Activated T-cell treated with anti-CD3 and anti-CD28 coated beads, Interleukin-2, amount 50 U/mL, for 72 hours (primary cell): ENCODE data around the gene TKFC. TPM values are rescaled to one million over a fixed set of nuclear protein-coding genes. Genes with fewer than 3 reads are reported as not detected.

Experiments used
- ATAC-seq, 2 donors: fragments of 150-1000 bp; cut with Tn5 transposase; replicated peaks in 1 of 2; 2 replicates each; pipeline ENCODE4 v1.10.0; 2021; ENCODE audit warnings: moderate library complexity in 2 of 2, mild to moderate bottlenecking in 1 of 2
- DNase-seq, 2 donors: peaks; one replicate each; pipeline ENCODE4 v3.0.0; 2021 to 2022; ENCODE audit warnings: mixed read lengths in 1 of 2
- H3K27ac Mint-ChIP-seq: one replicate; pipeline ENCODE4 v1.8.0; 2022; ENCODE audit warnings: mild to moderate bottlenecking, moderate library complexity, mixed read lengths
- H3K27me3 Mint-ChIP-seq: one replicate; pipeline ENCODE4 v1.8.0; 2022; ENCODE audit warnings: low read depth, mixed read lengths
- H3K36me3 Mint-ChIP-seq, 2 donors: one replicate each; pipeline ENCODE4 v1.8.0; 2022; ENCODE audit warnings: mixed read lengths in 2 of 2, mild to moderate bottlenecking in 1 of 2; ENCODE audit not compliant: insufficient read depth in 2 of 2
- H3K4me1 Mint-ChIP-seq: one replicate; pipeline ENCODE4 v1.8.0; 2022; ENCODE audit warnings: low read depth, mixed read lengths
- H3K4me3 Mint-ChIP-seq, 2 donors: one replicate each; pipeline ENCODE4 v1.8.0; 2022; ENCODE audit warnings: mild to moderate bottlenecking in 2 of 2, mixed read lengths in 2 of 2, moderate library complexity in 2 of 2
- H3K9me3 Mint-ChIP-seq, 2 donors: one replicate each; pipeline ENCODE4 v1.8.0; 2022; ENCODE audit warnings: mixed read lengths in 2 of 2
- total RNA-seq, 2 donors: library from RNA; stranded (reverse); gene quantifications; one replicate each; pipeline ENCODE4 v1.2.3, GENCODE V29; 2022

The TKFC gene
- total RNA-seq, 2 donors from 2014 or later, result 71.0 to 74.0 TPM

GRCh38 chr11:61357233-61357893 lies 24.3 kb downstream of the TKFC start:
- H3K27ac Mint-ChIP-seq, result peak overlapping the region; percentile 80
- H3K4me1 Mint-ChIP-seq, result peaks cover 39% of the 10 kb centered on the region
- H3K27me3 Mint-ChIP-seq, result no peaks in the 10 kb centered on the region
- DNase-seq, result no peak
- ATAC-seq, result no peak
- H3K9me3 Mint-ChIP-seq, result no peaks in the 10 kb centered on the region
- peaks cover 5 to 13% of the 10 kb centered on the region in 2 donors for H3K36me3 Mint-ChIP-seq
- no peak overlapping the region for H3K4me3 Mint-ChIP-seq

GRCh38 chr11:61357894-61358239 lies 24.8 kb downstream of the TKFC start:
- DNase-seq (no peak), ATAC-seq (no peak)
- no peak overlapping the region for H3K4me3 Mint-ChIP-seq
- H3K9me3 Mint-ChIP-seq, result no peaks in the 10 kb centered on the region
- no peaks in the 10 kb centered on the region for H3K27me3 Mint-ChIP-seq
- peaks cover 2 to 12% of the 10 kb centered on the region in 2 donors for H3K36me3 Mint-ChIP-seq
- no peak overlapping the region for H3K27ac Mint-ChIP-seq
- H3K4me1 Mint-ChIP-seq, result peaks cover 44% of the 10 kb centered on the region

DNA sequence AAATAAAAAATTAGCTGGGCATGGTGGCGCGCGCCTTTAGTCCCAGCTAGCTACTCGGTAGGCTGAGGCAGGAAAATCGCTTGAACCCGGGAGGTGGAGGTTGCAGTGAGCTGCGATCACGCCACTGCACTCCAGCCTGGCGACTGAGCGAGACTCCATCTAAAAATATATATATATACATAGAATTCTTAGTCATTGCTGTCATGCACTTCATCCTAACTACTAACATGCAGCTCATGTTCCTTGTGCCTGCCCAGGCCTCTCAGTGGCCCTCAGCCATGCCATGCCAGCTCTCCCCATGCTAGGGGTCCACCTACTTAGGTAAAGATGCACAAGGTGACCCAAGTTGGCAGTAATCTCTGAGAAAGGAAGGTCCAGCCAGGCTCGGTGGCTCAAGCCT lies 25.5 kb downstream of the TKFC start:
- H3K27ac Mint-ChIP-seq, result no peak overlapping the region

DNA sequence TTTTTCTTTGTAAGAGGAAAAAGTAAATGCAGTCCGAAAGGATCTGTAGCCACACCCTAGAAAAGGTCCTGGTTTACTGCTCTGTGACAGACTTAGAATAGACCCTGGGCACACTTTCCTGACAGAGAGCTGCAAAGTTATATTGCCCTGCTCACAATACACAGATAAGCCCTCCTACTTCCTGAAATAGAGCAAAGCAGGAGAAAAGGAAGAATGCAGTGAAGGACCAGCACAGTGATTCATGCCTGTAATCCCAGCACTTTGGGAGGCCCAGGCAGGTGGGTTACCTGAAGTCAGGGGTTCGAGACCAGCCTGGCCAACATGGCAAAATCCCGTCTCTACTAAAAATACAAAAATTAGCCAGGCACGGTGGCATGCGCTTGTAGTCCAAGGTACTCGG lies 26.5 kb downstream of the TKFC start:
- DNase-seq (no peak), ATAC-seq (no peak)
- Mint-ChIP-seq H3K4me1 (peaks cover 55% of the 10 kb centered on the region), H3K4me3 (peak overlapping the region; percentile 39 to 97), H3K9me3 (no peaks in the 10 kb centered on the region), H3K27me3 (no peaks in the 10 kb centered on the region), H3K27ac (no peak overlapping the region), H3K36me3 (peaks cover 2 to 6% of the 10 kb centered on the region in 2 donors)

More for the DNA sequence above, 25.5 kb downstream of the TKFC start:
- DNase-seq (no peak), ATAC-seq (no peak)
- Mint-ChIP-seq H3K4me1 (peaks cover 51% of the 10 kb centered on the region), H3K27me3 (no peaks in the 10 kb centered on the region), H3K4me3 (no peak overlapping the region), H3K9me3 (no peaks in the 10 kb centered on the region), H3K36me3 (peaks cover 2 to 6% of the 10 kb centered on the region in 2 donors)

DNA sequence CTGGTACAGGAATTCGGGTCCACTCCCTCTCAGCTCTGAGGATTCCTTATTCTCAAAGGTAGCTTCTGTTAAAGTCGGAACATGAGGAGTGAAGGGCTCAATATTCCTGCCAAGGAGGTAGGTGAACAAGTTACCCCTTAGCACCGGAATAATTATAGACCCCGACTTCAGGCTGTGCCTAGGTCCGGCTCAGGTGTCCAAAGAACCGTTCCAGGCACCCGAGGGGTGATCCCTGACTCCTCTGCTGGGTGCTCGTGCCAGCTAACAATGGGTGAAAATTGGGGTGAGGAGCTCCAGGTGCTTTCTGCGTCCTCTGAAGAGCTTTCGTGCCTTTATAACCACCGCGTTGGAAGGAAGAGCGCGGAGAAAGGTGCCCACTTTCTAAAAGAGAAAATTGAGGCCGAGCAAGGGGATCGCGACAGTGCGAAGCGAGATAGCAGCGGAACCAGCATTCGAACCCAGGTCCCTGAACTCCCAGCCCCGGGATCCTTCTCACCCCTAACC lies 28.3 kb downstream of the TKFC start:
- Mint-ChIP-seq H3K9me3 (no peaks in the 10 kb centered on the region), H3K27me3 (no peaks in the 10 kb centered on the region), H3K4me1 (peaks cover 55% of the 10 kb centered on the region), H3K36me3 (peaks cover 2 to 5% of the 10 kb centered on the region in 2 donors), H3K4me3 (peak overlapping the region; percentile 95 to 97), H3K27ac (peak overlapping the region; percentile 97)
- ATAC-seq (peak in 1 of 2 donors; percentile 1), DNase-seq (no peak)

DNA sequence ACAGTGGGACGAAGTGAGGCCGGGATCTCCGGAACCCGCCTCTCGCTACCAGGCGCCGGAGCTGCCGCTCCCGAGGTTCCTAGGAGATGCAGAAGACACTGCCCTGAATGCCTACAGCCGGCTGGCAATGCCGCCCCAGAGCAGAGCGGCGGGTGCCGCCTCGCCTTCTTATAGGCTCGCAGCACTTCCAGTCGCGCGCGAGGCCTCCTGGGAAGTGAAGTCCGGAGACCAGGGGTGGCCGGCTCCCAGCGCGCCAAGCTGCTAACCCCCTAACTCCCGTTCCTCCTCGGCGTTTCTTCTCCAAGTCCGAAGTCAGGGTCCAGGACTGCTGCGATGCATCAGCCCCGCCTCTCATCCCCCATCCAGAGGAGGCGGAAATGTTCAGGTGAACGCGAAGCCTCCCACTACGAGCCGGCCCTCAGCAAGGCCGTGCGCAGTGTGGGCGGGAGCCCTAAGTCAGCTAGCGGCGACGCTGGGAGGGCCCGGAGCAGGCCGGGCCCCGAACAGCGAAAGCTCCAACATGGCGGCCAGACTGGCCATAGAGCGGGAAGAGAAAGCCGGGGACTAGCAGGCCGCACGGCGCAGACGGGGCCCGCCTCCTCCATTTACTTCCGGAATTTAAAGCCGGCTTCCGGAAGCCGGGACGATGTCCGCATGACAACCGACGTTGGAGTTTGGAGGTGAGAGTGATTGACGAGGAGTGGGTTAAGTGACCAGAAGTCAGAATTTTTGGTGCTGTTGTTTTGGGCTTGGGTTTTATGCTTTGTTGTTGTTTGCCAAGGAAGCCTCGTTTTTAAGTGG lies 28.9 kb downstream of the TKFC start, which contains the start of the genes CYB561A3 and TMEM138:
Gene CYB561A3 (minus strand): TSS at position 142 of the 801 bp plus-strand sequence. CDS start 5,169 bp downstream, outside the sequence.
Gene TMEM138 (plus strand): TSS at position 634 of the 801 bp plus-strand sequence. CDS start 2,017 bp downstream, outside the sequence.
- ATAC-seq (peak; percentile 94 to 95), DNase-seq (peak; percentile 93 to 97)
- peaks cover 2 to 11% of the 10 kb centered on the region in 2 donors for H3K36me3 Mint-ChIP-seq
- peak within 1 kb of the TSS; percentile 95 to 97 for H3K4me3 Mint-ChIP-seq
- H3K4me1 Mint-ChIP-seq, result peaks cover 53% of the 10 kb centered on the region
- H3K27me3 Mint-ChIP-seq, result no peaks in the 10 kb centered on the region
- peak within 1 kb of the TSS; percentile 97 for H3K27ac Mint-ChIP-seq
- H3K9me3 Mint-ChIP-seq, result no peaks in the 10 kb centered on the region

DNA sequence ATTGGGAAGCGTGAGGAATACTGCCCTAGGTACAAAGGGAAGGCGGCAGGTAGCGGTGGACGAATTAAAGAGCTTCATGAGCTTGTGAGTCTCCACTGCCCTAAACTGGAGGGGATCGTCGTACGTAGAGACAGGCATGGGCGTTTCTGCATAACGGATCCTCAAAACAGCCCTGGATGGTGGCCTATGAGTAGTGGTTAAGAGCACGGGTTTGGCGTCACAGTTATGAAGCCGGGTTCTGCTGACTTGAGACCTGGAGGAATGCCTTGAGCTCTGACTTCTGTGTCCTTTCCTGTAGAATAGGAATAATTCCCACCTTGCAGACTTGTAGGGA lies 29.5 kb downstream of the TKFC start:
- peak overlapping the region; percentile 97 for H3K27ac Mint-ChIP-seq
- ATAC-seq (peak in 1 of 2 donors; percentile 25), DNase-seq (peak; percentile 33 to 38)
- peaks cover 2 to 12% of the 10 kb centered on the region in 2 donors for H3K36me3 Mint-ChIP-seq
- H3K4me3 Mint-ChIP-seq, result peak overlapping the region; percentile 95 to 97
- peaks cover 47% of the 10 kb centered on the region for H3K4me1 Mint-ChIP-seq
- H3K27me3 Mint-ChIP-seq, result no peaks in the 10 kb centered on the region
- no peaks in the 10 kb centered on the region for H3K9me3 Mint-ChIP-seq

DNA sequence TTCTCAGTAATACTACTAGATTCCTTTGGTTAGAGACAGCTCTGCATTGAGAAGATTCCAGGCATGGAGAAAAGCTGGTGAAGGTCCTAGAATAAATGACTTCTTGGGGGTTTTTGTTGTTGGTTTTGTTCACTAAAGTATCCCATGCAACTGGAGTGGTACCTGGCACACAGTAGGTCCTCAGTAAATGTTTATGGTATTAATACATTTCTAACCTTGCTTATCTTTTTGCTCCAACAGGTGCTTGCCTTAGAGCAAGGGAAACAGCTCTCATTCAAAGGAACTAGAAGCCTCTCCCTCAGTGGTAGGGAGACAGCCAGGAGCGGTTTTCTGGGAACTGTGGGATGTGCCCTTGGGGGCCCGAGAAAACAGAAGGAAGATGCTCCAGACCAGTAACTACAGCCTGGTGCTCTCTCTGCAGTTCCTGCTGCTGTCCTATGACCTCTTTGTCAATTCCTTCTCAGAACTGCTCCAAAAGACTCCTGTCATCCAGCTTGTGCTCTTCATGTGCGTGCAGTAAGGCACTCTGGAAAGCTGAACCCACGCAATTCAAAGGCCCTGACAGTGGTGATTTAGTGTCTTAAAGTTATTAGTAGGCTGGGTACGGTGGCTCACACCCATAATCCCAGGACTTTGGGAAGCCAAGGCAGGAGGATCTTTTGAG lies 31.1 kb downstream of the TKFC start:
- no peak for ATAC-seq
- Mint-ChIP-seq H3K4me1 (peaks cover 47% of the 10 kb centered on the region), H3K27ac (peak overlapping the region; percentile 97), H3K9me3 (no peaks in the 10 kb centered on the region), H3K4me3 (peak overlapping the region; percentile 95 to 97), H3K27me3 (no peaks in the 10 kb centered on the region), H3K36me3 (peaks cover 9 to 18% of the 10 kb centered on the region in 2 donors)
- no peak for DNase-seq

DNA sequence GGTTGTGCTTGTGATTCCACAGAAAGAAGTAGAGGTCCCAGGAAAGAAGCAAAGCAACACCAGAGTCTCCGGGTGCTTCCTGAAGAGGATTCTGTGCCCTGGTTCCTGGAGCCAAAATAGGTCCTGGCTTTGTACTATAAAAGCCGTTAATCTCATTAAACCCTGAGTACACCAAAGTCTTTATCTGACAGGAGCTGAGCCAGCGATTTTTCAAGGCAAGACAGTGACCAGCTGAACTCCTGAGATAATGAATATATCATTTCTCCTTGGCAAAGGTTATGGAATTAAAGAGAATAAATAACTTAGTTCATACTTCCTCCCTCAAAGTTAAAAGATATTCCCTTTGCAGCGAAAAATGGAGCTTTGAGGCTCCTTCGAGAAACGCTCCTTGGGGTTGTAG lies 34.4 kb downstream of the TKFC start:
- H3K4me1 Mint-ChIP-seq, result peaks cover 38% of the 10 kb centered on the region
- no peak overlapping the region for H3K27ac Mint-ChIP-seq
- no peak overlapping the region for H3K4me3 Mint-ChIP-seq
- ATAC-seq, result no peak
- no peaks in the 10 kb centered on the region for H3K9me3 Mint-ChIP-seq
- H3K36me3 Mint-ChIP-seq, result peaks cover 8 to 29% of the 10 kb centered on the region in 2 donors
- no peaks in the 10 kb centered on the region for H3K27me3 Mint-ChIP-seq
- no peak for DNase-seq

DNA sequence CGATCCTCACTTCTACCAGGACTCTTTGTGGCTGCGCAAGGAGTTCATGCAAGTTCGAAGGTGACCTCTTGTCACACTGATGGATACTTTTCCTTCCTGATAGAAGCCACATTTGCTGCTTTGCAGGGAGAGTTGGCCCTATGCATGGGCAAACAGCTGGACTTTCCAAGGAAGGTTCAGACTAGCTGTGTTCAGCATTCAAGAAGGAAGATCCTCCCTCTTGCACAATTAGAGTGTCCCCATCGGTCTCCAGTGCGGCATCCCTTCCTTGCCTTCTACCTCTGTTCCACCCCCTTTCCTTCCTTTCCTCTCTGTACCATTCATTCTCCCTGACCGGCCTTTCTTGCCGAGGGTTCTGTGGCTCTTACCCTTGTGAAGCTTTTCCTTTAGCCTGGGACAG lies 35.6 kb downstream of the TKFC start:
- Mint-ChIP-seq H3K36me3 (peaks cover 8 to 30% of the 10 kb centered on the region in 2 donors), H3K27me3 (no peaks in the 10 kb centered on the region), H3K4me1 (peaks cover 25% of the 10 kb centered on the region), H3K9me3 (no peaks in the 10 kb centered on the region), H3K4me3 (no peak overlapping the region), H3K27ac (no peak overlapping the region)
- DNase-seq (no peak), ATAC-seq (no peak)

- Mint-ChIP-seq H3K36me3 (peaks cover 8 to 32% of the 10 kb centered on the region in 2 donors), H3K27ac (no peak overlapping the region), H3K27me3 (no peaks in the 10 kb centered on the region), H3K4me3 (peak overlapping the region in 1 of 2 donors; percentile 11), H3K9me3 (no peaks in the 10 kb centered on the region), H3K4me1 (peaks cover 22% of the 10 kb centered on the region)
- no peak for DNase-seq
- ATAC-seq, result peak; percentile 25 to 32
Observed at GRCh38 chr11:61369372-61370348, 36.6 kb downstream of the TKFC start.
